WTC11 (cell line): ENCODE measurements around the gene BBLN. TPM values are rescaled to one million over a fixed set of nuclear protein-coding genes. Genes with fewer than 3 reads are reported as not detected.

ENCODE experiments used
- ATAC-seq: fragments of 200-7000 bp; cut with Tn5 transposase; 2 replicates; pipeline ENCODE4 v1.10.0; 2021; ENCODE audit warnings: mild to moderate bottlenecking, moderate library complexity
- CTCF ChIA-PET: fragments of 300-600 bp; sonication (Branson Sonifier 250); formaldehyde crosslinking; loops from one replicate; lab custom pipeline; 2021; ENCODE audit warnings: antibody characterized with exemption; lab: Charles Lee
- POLR2A ChIA-PET: fragments of 350-600 bp; sonication (Branson Sonifier 250); formaldehyde crosslinking; loops from one replicate; lab custom pipeline; 2021; ENCODE audit warnings: antibody characterized with exemption; lab: Charles Lee
- DNase-seq: peaks from one replicate; pipeline ENCODE4 v3.0.0; 2021; ENCODE audit warnings: low spot score
- H3K27ac Mint-ChIP-seq: 2 replicates; pipeline ENCODE4 v1.8.0; 2021; ENCODE audit warnings: mixed read lengths
- H3K27me3 Mint-ChIP-seq: 2 replicates; pipeline ENCODE4 v1.8.0; 2021; ENCODE audit warnings: low read depth, mild to moderate bottlenecking, moderate library complexity, mixed read lengths
- H3K36me3 Mint-ChIP-seq: 2 replicates; pipeline ENCODE4 v1.8.0; 2021; ENCODE audit warnings: mixed read lengths
- H3K4me1 Mint-ChIP-seq: 2 replicates; pipeline ENCODE4 v1.8.0; 2022; ENCODE audit warnings: mixed read lengths
- H3K4me3 Mint-ChIP-seq: 2 replicates; pipeline ENCODE4 v1.8.0; 2021; ENCODE audit warnings: mild to moderate bottlenecking, moderate library complexity, mixed read lengths
- H3K9me3 Mint-ChIP-seq: 2 replicates; pipeline ENCODE4 v1.8.0; 2021; ENCODE audit warnings: mixed read lengths
- ESRRA ChIP-seq: sonication (generic); formaldehyde crosslinking; IDR thresholded peaks from 2 replicates; pipeline ENCODE4 v1.8.1; 2022; ENCODE audit warnings: mild to moderate bottlenecking, missing genetic modification reagents, borderline replicate concordance
- ETV6 ChIP-seq: sonication (generic); formaldehyde crosslinking; IDR thresholded peaks from 2 replicates; pipeline ENCODE4 v1.8.1; 2022; ENCODE audit warnings: mild to moderate bottlenecking, missing genetic modification reagents
- GTF2I ChIP-seq: fragments of 250-450 bp; sonication (Bioruptor Pico); conservative IDR thresholded peaks from 2 replicates; pipeline ENCODE4 v1.4.0; 2021; ENCODE audit warnings: mild to moderate bottlenecking
- JUN ChIP-seq: sonication (generic); formaldehyde crosslinking; IDR thresholded peaks from 2 replicates; pipeline ENCODE4 v1.8.0; 2023; ENCODE audit warnings: mild to moderate bottlenecking, missing genetic modification reagents
- MLX ChIP-seq: sonication (generic); formaldehyde crosslinking; IDR thresholded peaks from 2 replicates; pipeline ENCODE4 v1.8.1; 2023; ENCODE audit warnings: mild to moderate bottlenecking, missing genetic modification reagents, moderate library complexity
- OVOL2 ChIP-seq: fragments of 250-450 bp; sonication (Bioruptor Pico); IDR thresholded peaks from 2 replicates; pipeline ENCODE4 v1.9.0; 2021; ENCODE audit warnings: mild to moderate bottlenecking, borderline replicate concordance
- SOX15 ChIP-seq: fragments of 250-450 bp; sonication (Bioruptor Pico); IDR thresholded peaks from 2 replicates; pipeline ENCODE4 v1.9.0; 2021; ENCODE audit warnings: mild to moderate bottlenecking
- USF1 ChIP-seq: sonication (generic); formaldehyde crosslinking; IDR thresholded peaks from 2 replicates; pipeline ENCODE4 v1.8.0; 2022; ENCODE audit warnings: mild to moderate bottlenecking, missing genetic modification reagents
- ZNF138 ChIP-seq: sonication (generic); formaldehyde crosslinking; conservative IDR thresholded peaks from 2 replicates; pipeline ENCODE4 v1.8.1; 2022; ENCODE audit warnings: mild to moderate bottlenecking, moderate library complexity, missing genetic modification reagents
- ZNF532 ChIP-seq: fragments of 250-450 bp; sonication (Bioruptor Pico); IDR thresholded peaks from 2 replicates; pipeline ENCODE4 v1.9.0; 2021; ENCODE audit warnings: mild to moderate bottlenecking, borderline replicate concordance
- ZNF671 ChIP-seq: fragments of 250-450 bp; sonication (Bioruptor Pico); IDR thresholded peaks from 2 replicates; pipeline ENCODE4 v1.8.0; 2021; ENCODE audit warnings: mild to moderate bottlenecking
- total RNA-seq: library from RNA; stranded (reverse); gene quantifications from 3 replicates; pipeline ENCODE4 v1.2.3, GENCODE V29; 2021
- TF ChIP-seq, protein P1 (sequence below): sonication (generic); formaldehyde crosslinking; IDR thresholded peaks from 2 replicates; pipeline ENCODE4 v1.8.1; 2023; ENCODE audit warnings: mild to moderate bottlenecking, missing genetic modification reagents
- TF ChIP-seq, protein P2 (sequence below): fragments of 200-600 bp; IDR thresholded peaks from 2 replicates; pipeline ENCODE4 v1.8.0; 2022; ENCODE audit warnings: antibody characterized with exemption
- TF ChIP-seq, protein P3 (sequence below): sonication (generic); formaldehyde crosslinking; IDR thresholded peaks from 2 replicates; pipeline ENCODE4 v1.8.0; 2022; ENCODE audit warnings: mild to moderate bottlenecking, missing genetic modification reagents

Gene BBLN
- total RNA-seq, 1 experiment from 2014 or later: 77.1 TPM

GRCh38 chr9:128204858-128205257, 44.8 kb downstream of the BBLN start:
- ChIA-PET POLR2A (interaction anchor here (0.5 to 1.2 kb wide), 2 partner anchors 14 to 50 kb away, joined by 3 to 5 read pairs; no protein-coding TSS in a partner anchor), CTCF (interaction anchor here (1.0 to 2.0 kb wide), 2 partner anchors 13 to 14 kb away, joined by 3 to 23 read pairs; partner anchors contain the start of gene CIZ1)
- Mint-ChIP-seq H3K36me3 (no peaks in the 10 kb centered on the region), H3K4me1 (peaks cover 24% of the 10 kb centered on the region), H3K4me3 (peak overlapping the region; percentile 76), H3K27ac (no peak overlapping the region), H3K27me3 (no peaks in the 10 kb centered on the region), H3K9me3 (no peaks in the 10 kb centered on the region)
- ATAC-seq (no peak), DNase-seq (no peak)
- no peak for TF ChIP-seq ZNF532 (CRISPR knock-in tag)
- peak; percentile 59 for TF ChIP-seq USF1 (CRISPR knock-in tag)

- POLR2A ChIA-PET: interaction anchor here (0.5 to 1.2 kb wide), 2 partner anchors 13 to 49 kb away, joined by 3 to 5 read pairs; no protein-coding TSS in a partner anchor
- CTCF ChIA-PET: interaction anchor here (0.5 to 1.0 kb wide), 2 partner anchors 14 to 66 kb away, joined by 3 to 6 read pairs; partner anchors contain the start of gene CIZ1
- no peaks in the 10 kb centered on the region for H3K36me3 Mint-ChIP-seq
- ATAC-seq: no peak
- H3K4me1 Mint-ChIP-seq: peaks cover 24% of the 10 kb centered on the region
- TF ChIP-seq, protein P1, sequence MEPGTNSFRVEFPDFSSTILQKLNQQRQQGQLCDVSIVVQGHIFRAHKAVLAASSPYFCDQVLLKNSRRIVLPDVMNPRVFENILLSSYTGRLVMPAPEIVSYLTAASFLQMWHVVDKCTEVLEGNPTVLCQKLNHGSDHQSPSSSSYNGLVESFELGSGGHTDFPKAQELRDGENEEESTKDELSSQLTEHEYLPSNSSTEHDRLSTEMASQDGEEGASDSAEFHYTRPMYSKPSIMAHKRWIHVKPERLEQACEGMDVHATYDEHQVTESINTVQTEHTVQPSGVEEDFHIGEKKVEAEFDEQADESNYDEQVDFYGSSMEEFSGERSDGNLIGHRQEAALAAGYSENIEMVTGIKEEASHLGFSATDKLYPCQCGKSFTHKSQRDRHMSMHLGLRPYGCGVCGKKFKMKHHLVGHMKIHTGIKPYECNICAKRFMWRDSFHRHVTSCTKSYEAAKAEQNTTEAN: no peak
- TF ChIP-seq GTF2I (CRISPR knock-in tag) (peak; percentile 55; the same call in 1 of the 2 replicates), ESRRA (0 out of 2 replicates have a peak, but pooled peaks have one; percentile 84)
- TF ChIP-seq, all 79 proteins: peak for 2
- H3K9me3 Mint-ChIP-seq: no peaks in the 10 kb centered on the region
- no peak for DNase-seq
- no peaks in the 10 kb centered on the region for H3K27me3 Mint-ChIP-seq
- H3K27ac Mint-ChIP-seq: no peak overlapping the region
- H3K4me3 Mint-ChIP-seq: 0 out of 2 replicates have a peak overlapping the region, but pooled peaks have one; percentile 76
Measured at GRCh38 chr9:128205296-128205944, 45.4 kb downstream of the BBLN start.

- peaks cover 24% of the 10 kb centered on the region for H3K4me1 Mint-ChIP-seq
- H3K4me3 Mint-ChIP-seq: no peak overlapping the region
- no peaks in the 10 kb centered on the region for H3K36me3 Mint-ChIP-seq
- TF ChIP-seq ETV6 (no peak), OVOL2 (no peak)
- TF ChIP-seq, all 79 proteins: peak for 0
- DNase-seq (no peak), ATAC-seq (no peak)
- CTCF ChIA-PET: interaction anchor here (1.0 to 1.3 kb wide), 6 partner anchors 12 to 135 kb away, joined by 3 to 8 read pairs (median 4); no protein-coding TSS in a partner anchor
- Mint-ChIP-seq H3K9me3 (no peaks in the 10 kb centered on the region), H3K27ac (no peak overlapping the region), H3K27me3 (peaks cover 5% of the 10 kb centered on the region)
- POLR2A ChIA-PET: no interaction called here
Measured at GRCh38 chr9:128206484-128206883, 46.4 kb downstream of the BBLN start.

- ChIA-PET POLR2A (no interaction called here), CTCF (interaction anchor here (1.0 to 1.3 kb wide), 6 partner anchors 12 to 134 kb away, joined by 3 to 8 read pairs (median 4); no protein-coding TSS in a partner anchor)
- TF ChIP-seq ZNF671 (no peak), MLX (no peak), SOX15 (CRISPR knock-in tag) (no peak), ZNF138 (no peak), JUN (CRISPR knock-in tag) (no peak)
- TF ChIP-seq, protein P2, sequence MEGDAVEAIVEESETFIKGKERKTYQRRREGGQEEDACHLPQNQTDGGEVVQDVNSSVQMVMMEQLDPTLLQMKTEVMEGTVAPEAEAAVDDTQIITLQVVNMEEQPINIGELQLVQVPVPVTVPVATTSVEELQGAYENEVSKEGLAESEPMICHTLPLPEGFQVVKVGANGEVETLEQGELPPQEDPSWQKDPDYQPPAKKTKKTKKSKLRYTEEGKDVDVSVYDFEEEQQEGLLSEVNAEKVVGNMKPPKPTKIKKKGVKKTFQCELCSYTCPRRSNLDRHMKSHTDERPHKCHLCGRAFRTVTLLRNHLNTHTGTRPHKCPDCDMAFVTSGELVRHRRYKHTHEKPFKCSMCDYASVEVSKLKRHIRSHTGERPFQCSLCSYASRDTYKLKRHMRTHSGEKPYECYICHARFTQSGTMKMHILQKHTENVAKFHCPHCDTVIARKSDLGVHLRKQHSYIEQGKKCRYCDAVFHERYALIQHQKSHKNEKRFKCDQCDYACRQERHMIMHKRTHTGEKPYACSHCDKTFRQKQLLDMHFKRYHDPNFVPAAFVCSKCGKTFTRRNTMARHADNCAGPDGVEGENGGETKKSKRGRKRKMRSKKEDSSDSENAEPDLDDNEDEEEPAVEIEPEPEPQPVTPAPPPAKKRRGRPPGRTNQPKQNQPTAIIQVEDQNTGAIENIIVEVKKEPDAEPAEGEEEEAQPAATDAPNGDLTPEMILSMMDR: no peak
- TF ChIP-seq, protein P3, sequence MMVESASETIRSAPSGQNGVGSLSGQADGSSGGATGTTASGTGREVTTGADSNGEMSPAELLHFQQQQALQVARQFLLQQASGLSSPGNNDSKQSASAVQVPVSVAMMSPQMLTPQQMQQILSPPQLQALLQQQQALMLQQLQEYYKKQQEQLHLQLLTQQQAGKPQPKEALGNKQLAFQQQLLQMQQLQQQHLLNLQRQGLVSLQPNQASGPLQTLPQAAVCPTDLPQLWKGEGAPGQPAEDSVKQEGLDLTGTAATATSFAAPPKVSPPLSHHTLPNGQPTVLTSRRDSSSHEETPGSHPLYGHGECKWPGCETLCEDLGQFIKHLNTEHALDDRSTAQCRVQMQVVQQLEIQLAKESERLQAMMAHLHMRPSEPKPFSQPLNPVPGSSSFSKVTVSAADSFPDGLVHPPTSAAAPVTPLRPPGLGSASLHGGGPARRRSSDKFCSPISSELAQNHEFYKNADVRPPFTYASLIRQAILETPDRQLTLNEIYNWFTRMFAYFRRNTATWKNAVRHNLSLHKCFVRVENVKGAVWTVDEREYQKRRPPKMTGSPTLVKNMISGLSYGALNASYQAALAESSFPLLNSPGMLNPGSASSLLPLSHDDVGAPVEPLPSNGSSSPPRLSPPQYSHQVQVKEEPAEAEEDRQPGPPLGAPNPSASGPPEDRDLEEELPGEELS (CRISPR knock-in tag): no peak
- H3K36me3 Mint-ChIP-seq: no peaks in the 10 kb centered on the region
- DNase-seq: no peak
- no peak overlapping the region for H3K27ac Mint-ChIP-seq
- no peaks in the 10 kb centered on the region for H3K9me3 Mint-ChIP-seq
- peaks cover 17% of the 10 kb centered on the region for H3K4me1 Mint-ChIP-seq
- no peak for ATAC-seq
- H3K4me3 Mint-ChIP-seq: no peak overlapping the region
- H3K27me3 Mint-ChIP-seq: peaks cover 12% of the 10 kb centered on the region
Measured at GRCh38 chr9:128206916-128207910, 47.1 kb downstream of the BBLN start.
